HG03280 (cell line): ENCODE data around the gene SIX3.

Source experiments
- ATAC-seq: cut with Tn5 transposase; IDR thresholded peaks from one replicate; pipeline ENCODE4 v1.9.1; 2021; ENCODE audit warnings: mild to moderate bottlenecking, moderate library complexity; ENCODE audit not compliant: unreplicated experiment

SIX3 gene

GRCh38 chr2:44942304-44943030 is 965 bp downstream of the SIX3 start:
- no peak for ATAC-seq

- no peak for ATAC-seq
These were observed 1.7 kb downstream of the SIX3 start for GRCh38 chr2:44943031-44943692.

DNA sequence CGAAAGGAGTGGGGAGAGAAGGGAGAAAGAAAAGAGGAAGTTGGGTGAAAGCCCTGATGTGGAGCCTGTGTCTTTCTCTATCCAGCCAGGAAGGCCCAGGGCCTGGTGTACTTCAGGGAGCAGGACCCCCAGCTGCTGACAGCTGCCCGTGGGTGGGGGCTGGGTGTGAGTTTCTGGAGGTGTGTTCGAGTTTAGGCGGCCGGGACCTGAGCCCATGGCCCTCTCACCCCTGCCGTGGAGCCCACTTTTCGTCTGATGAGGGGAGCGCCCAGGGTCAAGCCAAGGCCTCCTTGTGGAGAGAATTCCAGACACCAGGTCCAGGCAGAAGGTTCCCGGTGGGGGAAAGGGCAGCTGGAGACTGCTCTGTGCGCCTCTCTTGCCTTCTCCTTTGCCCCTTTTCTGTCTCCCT is 2.2 kb downstream of the SIX3 start:
- no peak for ATAC-seq

DNA sequence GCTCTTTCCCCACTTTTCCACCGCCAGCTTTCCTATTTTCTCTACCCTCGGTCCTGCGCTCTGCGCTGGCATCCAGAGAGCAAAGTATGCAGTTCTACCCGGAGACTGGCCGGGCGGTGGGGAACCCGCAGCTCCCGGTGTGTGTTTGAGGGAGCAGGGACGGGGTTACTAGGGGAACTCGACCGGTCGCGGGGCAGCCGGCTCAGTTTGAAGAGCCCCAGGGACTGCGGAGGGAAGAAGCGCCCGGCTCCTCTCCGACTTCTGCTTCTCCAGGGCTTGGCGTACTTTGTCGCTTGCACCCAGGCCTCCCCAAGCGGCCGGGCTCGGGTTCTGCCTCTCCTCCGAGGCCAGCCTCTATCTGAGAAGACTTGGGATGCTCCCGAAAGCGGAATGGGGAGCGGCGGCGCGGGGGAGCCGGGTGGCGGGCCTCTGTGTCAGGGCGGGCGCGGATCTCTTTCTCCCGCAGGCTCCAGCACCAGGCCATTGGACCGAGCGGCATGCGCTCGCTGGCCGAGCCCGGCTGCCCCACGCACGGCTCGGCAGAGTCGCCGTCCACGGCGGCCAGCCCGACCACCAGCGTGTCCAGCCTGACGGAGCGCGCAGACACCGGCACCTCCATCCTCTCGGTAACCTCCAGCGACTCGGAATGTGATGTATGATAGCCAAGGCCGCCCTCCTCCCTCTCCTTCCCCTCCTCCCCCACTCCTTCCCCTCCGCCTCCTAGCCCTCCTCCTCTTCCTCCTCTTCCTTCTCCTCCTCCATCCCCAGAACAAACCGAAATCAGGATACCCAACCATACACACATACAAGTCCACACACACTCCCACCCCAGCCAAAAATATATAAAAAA is 2.8 kb downstream of the SIX3 start:
- ATAC-seq = no peak

DNA sequence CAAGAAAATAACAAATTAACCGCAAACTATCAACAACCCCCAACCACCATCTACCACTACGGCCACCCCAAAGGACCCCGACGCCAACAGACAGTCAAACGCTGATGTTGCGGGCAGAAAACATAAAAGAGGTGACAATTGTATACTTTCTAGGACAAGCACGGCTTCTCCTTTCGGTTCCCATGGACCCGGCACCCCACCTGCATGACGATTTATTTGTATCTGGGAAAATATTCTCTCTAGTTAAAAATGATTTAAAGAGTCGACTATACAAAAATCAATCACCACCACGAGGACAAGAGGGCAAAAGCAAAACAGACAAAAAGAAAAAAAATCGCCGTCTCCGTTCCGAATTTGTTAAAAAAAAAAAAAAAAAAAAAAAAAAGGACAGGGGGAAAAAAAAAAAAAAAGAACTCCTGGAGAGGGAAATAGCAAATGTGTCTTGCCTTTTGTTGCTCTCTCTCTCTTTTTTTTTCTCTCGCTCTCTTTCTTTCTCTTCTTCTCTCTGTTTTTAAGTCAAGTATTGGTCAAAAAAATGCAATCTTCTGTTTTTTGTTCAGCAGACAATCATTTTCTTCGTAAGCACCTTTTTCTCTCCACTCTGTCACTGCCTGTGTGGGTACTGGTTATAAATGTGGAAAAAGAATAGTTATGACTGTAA is 3.6 kb downstream of the SIX3 start:
- ATAC-seq = no peak

DNA sequence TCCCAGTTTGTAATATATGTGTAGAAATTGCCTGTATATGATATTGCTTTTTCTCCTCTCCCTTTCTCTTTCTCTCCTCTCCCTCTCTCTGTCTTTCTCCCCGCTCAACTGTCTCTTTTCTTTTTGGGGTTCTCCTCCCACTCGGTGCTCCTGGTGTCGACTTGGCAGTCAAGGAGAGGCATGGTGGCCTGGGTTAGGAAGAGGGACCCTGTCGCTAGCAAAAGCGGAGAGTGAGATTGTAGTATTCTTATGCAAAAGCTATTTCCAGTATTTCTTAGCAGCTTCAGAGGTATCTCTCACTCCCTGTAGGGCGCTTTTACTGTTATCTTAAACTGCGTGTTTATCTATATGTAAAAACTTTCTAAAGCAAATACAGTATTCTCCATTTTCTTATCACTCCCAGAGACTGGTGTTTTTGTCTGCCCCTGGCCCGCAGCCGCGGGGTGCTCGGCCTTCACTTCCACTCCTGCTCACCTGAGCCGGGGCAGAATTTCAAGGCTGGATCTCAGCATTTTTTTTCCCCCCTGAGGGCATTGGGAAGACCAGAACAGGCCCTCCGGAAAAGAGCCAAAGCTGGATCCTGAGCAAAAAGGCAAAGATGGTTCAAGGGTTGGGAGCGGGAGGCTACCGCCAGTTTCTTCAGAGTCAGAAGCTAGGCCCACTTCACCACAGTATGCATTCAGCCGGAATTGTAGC is 4.3 kb downstream of the SIX3 start:
- no peak for ATAC-seq

- ATAC-seq = no peak
These were observed 5.0 kb downstream of the SIX3 start for GRCh38 chr2:44946372-44947027.

DNA sequence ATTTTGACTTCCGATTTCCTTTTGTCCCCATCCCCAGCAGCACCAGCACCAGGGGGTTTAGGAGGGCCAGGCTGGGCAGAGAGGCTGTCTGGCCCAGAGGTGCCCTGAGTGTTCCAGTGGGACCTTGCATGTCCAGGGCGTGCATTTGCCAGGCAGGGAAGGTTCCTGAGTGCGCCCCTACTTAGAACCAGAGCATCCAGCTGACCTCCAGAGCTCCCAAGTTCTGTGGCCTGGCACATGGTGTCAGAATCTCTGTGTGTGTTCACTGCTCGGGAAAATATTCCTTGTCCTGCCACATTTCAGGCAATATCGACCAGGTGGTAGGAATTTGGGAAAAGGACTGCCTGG is 5.5 kb downstream of the SIX3 start:
- ATAC-seq = no peak

DNA sequence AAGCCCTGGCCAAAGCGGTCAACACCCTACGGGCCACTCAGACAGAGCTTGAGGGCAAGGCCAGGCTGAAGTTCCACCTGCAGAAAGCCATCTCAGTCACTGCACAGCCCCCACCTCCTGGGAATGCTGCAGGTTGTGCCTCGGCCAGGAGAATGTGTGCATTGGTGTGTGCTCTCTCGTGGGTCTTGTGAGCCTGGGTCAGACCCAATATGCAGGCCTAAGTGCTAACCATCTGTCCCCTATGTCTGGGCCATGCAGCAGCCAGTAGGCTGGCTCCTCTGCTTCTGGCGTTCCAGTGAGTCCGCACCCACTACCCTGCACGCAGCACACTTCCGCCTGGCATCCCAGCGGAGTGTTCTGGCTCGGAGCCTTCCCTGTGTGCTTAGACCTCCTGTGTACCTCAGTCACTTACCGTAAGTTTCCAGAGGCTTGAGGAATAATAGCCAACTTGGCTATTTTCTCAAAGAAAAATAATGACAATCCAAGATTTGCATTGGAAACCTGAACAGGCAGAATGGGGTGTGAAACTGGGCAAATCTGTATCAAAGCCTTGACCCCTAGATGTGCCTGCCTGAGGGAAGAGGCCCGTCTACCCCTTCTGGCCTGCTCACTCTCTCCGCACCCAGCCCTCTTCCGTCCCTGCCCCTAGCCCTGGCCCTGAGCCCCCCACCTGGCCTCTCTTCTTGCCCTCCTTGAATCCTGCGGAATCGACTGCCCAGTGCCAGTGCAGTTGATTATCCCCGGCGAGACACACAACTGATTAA is 7.2 kb downstream of the SIX3 start:
- ATAC-seq = no peak

- ATAC-seq = no peak
These were observed 8.0 kb downstream of the SIX3 start for GRCh38 chr2:44949329-44950151.

DNA sequence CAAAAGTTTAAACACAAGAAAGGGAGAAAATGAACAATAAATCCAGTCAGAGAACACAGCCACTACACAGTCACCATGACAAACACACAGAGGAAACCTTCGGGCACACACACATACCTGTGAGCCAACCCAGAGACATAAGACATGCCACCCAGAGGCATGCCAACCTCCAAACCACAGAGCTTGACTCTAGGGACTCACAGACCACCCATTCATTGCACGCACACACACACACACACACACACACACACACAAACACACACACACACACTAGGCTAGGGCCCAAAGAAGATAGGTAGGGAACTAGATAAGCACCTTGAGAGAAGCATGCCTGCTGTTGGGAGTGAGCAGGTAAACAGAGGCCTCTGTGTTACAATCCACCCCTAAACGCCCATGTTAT is 9.1 kb downstream of the SIX3 start:
- no peak for ATAC-seq

DNA sequence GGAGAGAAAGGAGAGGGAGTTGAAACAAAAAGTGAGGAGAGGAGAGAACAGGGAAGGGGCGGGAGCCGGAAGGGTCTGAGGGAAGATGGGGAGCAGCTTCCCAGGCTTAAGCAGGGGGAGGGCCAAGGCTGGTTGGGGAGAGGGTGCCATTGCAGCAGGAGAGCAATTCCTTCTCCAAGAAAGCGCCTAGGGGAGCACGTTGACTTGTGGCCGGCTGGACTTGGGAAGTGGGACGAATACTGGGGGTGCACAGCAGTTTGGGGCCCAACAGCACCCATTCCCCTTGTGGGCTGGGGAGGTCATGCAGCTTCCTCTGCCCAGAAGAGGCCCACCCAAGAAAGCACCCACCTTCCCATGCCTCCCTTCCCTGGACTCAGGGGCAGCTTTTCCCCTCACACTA is 9.6 kb downstream of the SIX3 start:
- ATAC-seq = no peak

- no peak for ATAC-seq
These were observed 10.2 kb downstream of the SIX3 start for GRCh38 chr2:44951714-44952113.

- ATAC-seq = peak; percentile 55
These were observed 10.8 kb downstream of the SIX3 start for GRCh38 chr2:44952143-44952805.

- ATAC-seq = no peak
These were observed 11.4 kb downstream of the SIX3 start for GRCh38 chr2:44952806-44953498.

DNA sequence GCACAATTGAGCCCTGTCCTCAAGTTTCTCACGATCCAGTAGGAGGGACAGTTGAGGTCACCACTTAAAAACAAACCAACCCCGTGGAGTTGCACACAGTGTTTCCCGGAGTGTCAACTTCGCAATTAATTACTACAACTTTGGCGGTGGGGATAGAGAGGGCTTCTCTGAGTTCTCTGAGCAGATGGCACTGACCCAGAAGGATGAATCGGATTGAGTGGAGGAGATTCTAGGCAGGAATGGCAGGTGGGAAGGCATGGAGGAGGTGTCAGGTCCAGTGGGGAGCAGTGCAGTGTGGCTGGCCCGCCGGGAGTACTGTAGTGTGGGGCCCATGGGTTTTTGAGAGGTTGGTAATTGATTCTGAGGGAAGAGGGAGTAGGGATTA is 12.0 kb downstream of the SIX3 start:
- no peak for ATAC-seq

GRCh38 chr2:44954447-44954888 is 13.0 kb downstream of the SIX3 start:
- no peak for ATAC-seq
